ENCODE results near the gene MORC2. TPM values are rescaled to one million over a fixed set of nuclear protein-coding genes. Genes with fewer than 3 reads are reported as not detected.

The MORC2 gene
- total and polyA plus RNA-seq, 2 donors (not counting 1 experiment from before 2014, with no cell fraction given) = 10.1 to 23.1 TPM

GRCh38 chr22:30875481-30876215 lies 92.9 kb downstream of the MORC2 start:
- Histone ChIP-seq H3K4me1 (ENCODE audit: control insufficient read depth, extremely low read depth, insufficient read depth, low read length) (no peaks in the 10 kb centered on the region), H3K36me3 (ENCODE audit: control insufficient read depth, insufficient read depth, low read length) (no peaks in the 10 kb centered on the region), H3K9me3 (ENCODE audit: control insufficient read depth, insufficient read depth, low read depth, low read length) (no peaks in the 10 kb centered on the region), H2AFZ (ENCODE audit: low read length) (no peak overlapping the region), H3K4me3 (replicated peaks in 1 of 4; ENCODE audit: control extremely low read depth in 1 of 4, insufficient read depth in 1 of 4, low read depth in 3 of 4, low read length in 4 of 4) (no peak overlapping the region), H3K27me3 (ENCODE audit: control insufficient read depth, insufficient read depth, low read length) (no peaks in the 10 kb centered on the region), H3K79me2 (ENCODE audit: control insufficient read depth, insufficient read depth, low read length) (no peaks in the 10 kb centered on the region), H3K4me2 (ENCODE audit: extremely low read depth, insufficient read depth, low read length) (no peak overlapping the region), H4K20me1 (ENCODE audit: control insufficient read depth, extremely low read depth, insufficient read depth, low read length) (no peaks in the 10 kb centered on the region), H3K27ac (ENCODE audit: insufficient read depth, low read length) (no peak overlapping the region), H3K9ac (ENCODE audit: insufficient read depth, low read length) (no peak overlapping the region)
- no peak for TF ChIP-seq EZH2 (IDR thresholded peaks at IDR 0.05; ENCODE audit: low read length, missing control alignments)
- TF ChIP-seq, protein P1, sequence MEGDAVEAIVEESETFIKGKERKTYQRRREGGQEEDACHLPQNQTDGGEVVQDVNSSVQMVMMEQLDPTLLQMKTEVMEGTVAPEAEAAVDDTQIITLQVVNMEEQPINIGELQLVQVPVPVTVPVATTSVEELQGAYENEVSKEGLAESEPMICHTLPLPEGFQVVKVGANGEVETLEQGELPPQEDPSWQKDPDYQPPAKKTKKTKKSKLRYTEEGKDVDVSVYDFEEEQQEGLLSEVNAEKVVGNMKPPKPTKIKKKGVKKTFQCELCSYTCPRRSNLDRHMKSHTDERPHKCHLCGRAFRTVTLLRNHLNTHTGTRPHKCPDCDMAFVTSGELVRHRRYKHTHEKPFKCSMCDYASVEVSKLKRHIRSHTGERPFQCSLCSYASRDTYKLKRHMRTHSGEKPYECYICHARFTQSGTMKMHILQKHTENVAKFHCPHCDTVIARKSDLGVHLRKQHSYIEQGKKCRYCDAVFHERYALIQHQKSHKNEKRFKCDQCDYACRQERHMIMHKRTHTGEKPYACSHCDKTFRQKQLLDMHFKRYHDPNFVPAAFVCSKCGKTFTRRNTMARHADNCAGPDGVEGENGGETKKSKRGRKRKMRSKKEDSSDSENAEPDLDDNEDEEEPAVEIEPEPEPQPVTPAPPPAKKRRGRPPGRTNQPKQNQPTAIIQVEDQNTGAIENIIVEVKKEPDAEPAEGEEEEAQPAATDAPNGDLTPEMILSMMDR (conservative IDR thresholded peaks at IDR 0.05 in 1 of 2, IDR thresholded peaks at IDR 0.05 in 1 of 2; ENCODE audit: low read depth in 1 of 2, low read length in 2 of 2) = no peak
- no peak for DNase-seq (ENCODE audit: low read depth in 2 of 2)

Other genes with a start within 250 kb of the MORC2 start
- gene TUG1, start 491 bp upstream of the MORC2 start, total RNA-seq = 36.5 and 39.5 TPM in 2 replicates
- 83.2 and 114 TPM in 2 replicates for gene TUG1, start 491 bp upstream of the MORC2 start, polyA plus RNA-seq
- gene SMTN, start 112.5 kb upstream of the MORC2 start, total RNA-seq = 79.4 and 95.1 TPM in 2 replicates
- 43.7 and 61.5 TPM in 2 replicates for gene SMTN, start 112.5 kb upstream of the MORC2 start, polyA plus RNA-seq
- 127 and 132 TPM in 2 replicates for gene SELENOM, start 138.8 kb upstream of the MORC2 start, total RNA-seq
- 93.5 and 130 TPM in 2 replicates for gene SELENOM, start 138.8 kb upstream of the MORC2 start, polyA plus RNA-seq
- 0.26 and 0.33 TPM in 2 replicates for gene INPP5J, start 154.2 kb upstream of the MORC2 start, total RNA-seq
- gene INPP5J, start 154.2 kb upstream of the MORC2 start, polyA plus RNA-seq = 0.17 and 0.23 TPM in 2 replicates
- gene PLA2G3, start 171.7 kb upstream of the MORC2 start, total RNA-seq = 0.33 TPM in 1 of 2 replicates, not detected in the other
- gene PLA2G3, start 171.7 kb upstream of the MORC2 start, polyA plus RNA-seq = 0.18 and 0.61 TPM in 2 replicates
- gene RNF185, start 191.4 kb upstream of the MORC2 start, total RNA-seq = 25.7 and 31.2 TPM in 2 replicates
- 55.8 and 56.1 TPM in 2 replicates for gene RNF185, start 191.4 kb upstream of the MORC2 start, polyA plus RNA-seq
- gene LIMK2, start 243.5 kb upstream of the MORC2 start, total RNA-seq = 13.9 and 20.0 TPM in 2 replicates
- 3.4 and 4.0 TPM in 2 replicates for gene LIMK2, start 243.5 kb upstream of the MORC2 start, polyA plus RNA-seq